HEK293 (cell line): ENCODE data around the gene PLSCR3.

ENCODE experiments used
- KLF16 ChIP-seq: fragments of 450-650 bp; formaldehyde crosslinking; IDR thresholded peaks from 2 replicates; pipeline ENCODE4 v1.5.1; 2017; ENCODE audit warnings: missing biosample characterization, missing genetic modification characterization
- MYNN ChIP-seq: fragments of 450-650 bp; formaldehyde crosslinking; IDR thresholded peaks from 2 replicates; pipeline ENCODE4 v1.5.1; 2016; ENCODE audit warnings: missing biosample characterization, missing genetic modification characterization, borderline replicate concordance
- YY2 ChIP-seq: fragments of 450-650 bp; formaldehyde crosslinking; IDR thresholded peaks from 2 replicates; pipeline ENCODE4 v1.5.1; 2016; ENCODE audit warnings: missing biosample characterization, missing genetic modification characterization
- ZBTB26 ChIP-seq: fragments of 450-650 bp; formaldehyde crosslinking; optimal IDR thresholded peaks from 2 replicates; pipeline ENCODE3; 2016; ENCODE audit warnings: missing biosample characterization, mild to moderate bottlenecking, missing genetic modification characterization
- ZBTB7A ChIP-seq: fragments of 450-650 bp; formaldehyde crosslinking; IDR thresholded peaks from 2 replicates; pipeline ENCODE4 v1.5.1; 2016; ENCODE audit warnings: low read depth, missing biosample characterization, missing genetic modification characterization
- ZNF121 ChIP-seq: fragments of 450-650 bp; formaldehyde crosslinking; IDR thresholded peaks from 2 replicates; pipeline ENCODE4 v1.5.1; 2016; ENCODE audit warnings: missing biosample characterization, missing genetic modification characterization
- ZNF239 ChIP-seq: fragments of 450-650 bp; formaldehyde crosslinking; IDR thresholded peaks from 2 replicates; pipeline ENCODE4 v1.5.1; 2016; ENCODE audit warnings: missing biosample characterization, missing genetic modification characterization
- ZNF24 ChIP-seq: fragments of 450-650 bp; formaldehyde crosslinking; IDR thresholded peaks from 2 replicates; pipeline ENCODE4 v1.5.1; 2016; ENCODE audit warnings: missing biosample characterization, missing genetic modification characterization
- ZNF311 ChIP-seq: fragments of 450-650 bp; formaldehyde crosslinking; IDR thresholded peaks from 2 replicates; pipeline ENCODE4 v1.5.1; 2017; ENCODE audit warnings: missing biosample characterization, missing genetic modification characterization, borderline replicate concordance
- ZNF37A ChIP-seq: fragments of 450-650 bp; IDR thresholded peaks from 2 replicates; pipeline ENCODE4 v1.5.1; 2018; ENCODE audit warnings: missing biosample characterization, missing genetic modification characterization
- ZNF391 ChIP-seq: fragments of 450-650 bp; formaldehyde crosslinking; IDR thresholded peaks from 2 replicates; pipeline ENCODE4 v1.5.1; 2016; ENCODE audit warnings: low read depth, missing biosample characterization, missing genetic modification characterization, borderline replicate concordance
- ZNF394 ChIP-seq: fragments of 450-650 bp; formaldehyde crosslinking; IDR thresholded peaks from 2 replicates; pipeline ENCODE4 v1.5.1; 2016; ENCODE audit warnings: missing biosample characterization, missing genetic modification characterization, mild to moderate bottlenecking, moderate library complexity, borderline replicate concordance
- ZNF426 ChIP-seq: fragments of 450-650 bp; formaldehyde crosslinking; IDR thresholded peaks from 2 replicates; pipeline ENCODE4 v1.5.1; 2017; ENCODE audit warnings: missing biosample characterization, missing genetic modification characterization, mild to moderate bottlenecking, inconsistent platforms, moderate library complexity
- ZNF501 ChIP-seq: fragments of 450-650 bp; formaldehyde crosslinking; IDR thresholded peaks from 2 replicates; pipeline ENCODE4 v1.5.1; 2016; ENCODE audit warnings: missing biosample characterization, missing genetic modification characterization
- ZNF510 ChIP-seq: fragments of 450-650 bp; formaldehyde crosslinking; IDR thresholded peaks from 2 replicates; pipeline ENCODE4 v1.5.1; 2018; ENCODE audit warnings: mild to moderate bottlenecking, missing genetic modification characterization, missing biosample characterization; ENCODE audit not compliant: insufficient replicate concordance
- ZNF544 ChIP-seq: fragments of 450-650 bp; formaldehyde crosslinking; IDR thresholded peaks from 2 replicates; pipeline ENCODE4 v1.5.0; 2017; ENCODE audit warnings: missing biosample characterization, missing genetic modification characterization
- ZNF664 ChIP-seq: fragments of 450-650 bp; formaldehyde crosslinking; IDR thresholded peaks from 2 replicates; pipeline ENCODE4 v1.5.1; 2016; ENCODE audit warnings: missing biosample characterization, missing genetic modification characterization
- ZNF677 ChIP-seq: fragments of 450-650 bp; IDR thresholded peaks from 2 replicates; pipeline ENCODE4 v1.5.0; 2018; ENCODE audit warnings: missing biosample characterization, mild to moderate bottlenecking, missing genetic modification characterization, moderate library complexity
- ZNF747 ChIP-seq: fragments of 450-650 bp; formaldehyde crosslinking; IDR thresholded peaks from 2 replicates; pipeline ENCODE4 v1.5.1; 2016; ENCODE audit warnings: missing biosample characterization, missing genetic modification characterization
- ZNF791 ChIP-seq: fragments of 450-650 bp; formaldehyde crosslinking; IDR thresholded peaks from 2 replicates; pipeline ENCODE4 v1.5.1; 2016; ENCODE audit warnings: missing biosample characterization, missing genetic modification characterization
- ZNF843 ChIP-seq: fragments of 450-650 bp; formaldehyde crosslinking; IDR thresholded peaks from 2 replicates; pipeline ENCODE4 v1.5.1; 2016; ENCODE audit warnings: missing biosample characterization, missing genetic modification characterization
- TF ChIP-seq, protein P1 (sequence below): sonication (generic); formaldehyde crosslinking; IDR thresholded peaks from 2 replicates; pipeline ENCODE4 v1.8.1; 2022; ENCODE audit warnings: mild to moderate bottlenecking, moderate library complexity, missing genetic modification reagents
- TF ChIP-seq, protein P2 (sequence below): fragments of 450-650 bp; formaldehyde crosslinking; IDR thresholded peaks from 2 replicates; pipeline ENCODE4 v1.5.0; 2017; ENCODE audit warnings: missing biosample characterization, missing genetic modification characterization, borderline replicate concordance
- TF ChIP-seq, protein P3 (sequence below): fragments of 450-650 bp; formaldehyde crosslinking; IDR thresholded peaks from 2 replicates; pipeline ENCODE4 v1.5.1; 2016; ENCODE audit warnings: missing biosample characterization, missing genetic modification characterization, borderline replicate concordance
- TF ChIP-seq, protein P4 (sequence below): fragments of 450-650 bp; formaldehyde crosslinking; IDR thresholded peaks from 2 replicates; pipeline ENCODE4 v1.5.1; 2016; ENCODE audit warnings: missing biosample characterization, missing genetic modification characterization

Gene PLSCR3

GRCh38 chr17:7356072-7356549 is 38.2 kb downstream of the PLSCR3 start (continued):
- TF ChIP-seq, protein P1, sequence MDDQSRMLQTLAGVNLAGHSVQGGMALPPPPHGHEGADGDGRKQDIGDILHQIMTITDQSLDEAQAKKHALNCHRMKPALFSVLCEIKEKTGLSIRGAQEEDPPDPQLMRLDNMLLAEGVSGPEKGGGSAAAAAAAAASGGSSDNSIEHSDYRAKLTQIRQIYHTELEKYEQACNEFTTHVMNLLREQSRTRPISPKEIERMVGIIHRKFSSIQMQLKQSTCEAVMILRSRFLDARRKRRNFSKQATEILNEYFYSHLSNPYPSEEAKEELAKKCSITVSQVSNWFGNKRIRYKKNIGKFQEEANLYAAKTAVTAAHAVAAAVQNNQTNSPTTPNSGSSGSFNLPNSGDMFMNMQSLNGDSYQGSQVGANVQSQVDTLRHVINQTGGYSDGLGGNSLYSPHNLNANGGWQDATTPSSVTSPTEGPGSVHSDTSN (CRISPR knock-in tag), result no peak
- TF ChIP-seq ZNF311, result no peak
- TF ChIP-seq ZNF677 (tag by site-specific recombination), result no peak
- no peak for TF ChIP-seq ZNF791 (tag by site-specific recombination)
- TF ChIP-seq, protein P2, sequence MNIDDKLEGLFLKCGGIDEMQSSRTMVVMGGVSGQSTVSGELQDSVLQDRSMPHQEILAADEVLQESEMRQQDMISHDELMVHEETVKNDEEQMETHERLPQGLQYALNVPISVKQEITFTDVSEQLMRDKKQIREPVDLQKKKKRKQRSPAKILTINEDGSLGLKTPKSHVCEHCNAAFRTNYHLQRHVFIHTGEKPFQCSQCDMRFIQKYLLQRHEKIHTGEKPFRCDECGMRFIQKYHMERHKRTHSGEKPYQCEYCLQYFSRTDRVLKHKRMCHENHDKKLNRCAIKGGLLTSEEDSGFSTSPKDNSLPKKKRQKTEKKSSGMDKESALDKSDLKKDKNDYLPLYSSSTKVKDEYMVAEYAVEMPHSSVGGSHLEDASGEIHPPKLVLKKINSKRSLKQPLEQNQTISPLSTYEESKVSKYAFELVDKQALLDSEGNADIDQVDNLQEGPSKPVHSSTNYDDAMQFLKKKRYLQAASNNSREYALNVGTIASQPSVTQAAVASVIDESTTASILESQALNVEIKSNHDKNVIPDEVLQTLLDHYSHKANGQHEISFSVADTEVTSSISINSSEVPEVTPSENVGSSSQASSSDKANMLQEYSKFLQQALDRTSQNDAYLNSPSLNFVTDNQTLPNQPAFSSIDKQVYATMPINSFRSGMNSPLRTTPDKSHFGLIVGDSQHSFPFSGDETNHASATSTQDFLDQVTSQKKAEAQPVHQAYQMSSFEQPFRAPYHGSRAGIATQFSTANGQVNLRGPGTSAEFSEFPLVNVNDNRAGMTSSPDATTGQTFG (tag by site-specific recombination), result no peak
- TF ChIP-seq ZNF394 (tag by site-specific recombination), result peak; percentile 35; the same call in 1 of the 2 replicates
- no peak for TF ChIP-seq ZNF664
- TF ChIP-seq ZBTB26 (tag by site-specific recombination), result peak; percentile 14
- no peak for TF ChIP-seq YY2 (tag by site-specific recombination)
- TF ChIP-seq ZNF24 (tag by site-specific recombination), result peak; percentile 53; the same call in 1 of the 2 replicates
- TF ChIP-seq, protein P3, sequence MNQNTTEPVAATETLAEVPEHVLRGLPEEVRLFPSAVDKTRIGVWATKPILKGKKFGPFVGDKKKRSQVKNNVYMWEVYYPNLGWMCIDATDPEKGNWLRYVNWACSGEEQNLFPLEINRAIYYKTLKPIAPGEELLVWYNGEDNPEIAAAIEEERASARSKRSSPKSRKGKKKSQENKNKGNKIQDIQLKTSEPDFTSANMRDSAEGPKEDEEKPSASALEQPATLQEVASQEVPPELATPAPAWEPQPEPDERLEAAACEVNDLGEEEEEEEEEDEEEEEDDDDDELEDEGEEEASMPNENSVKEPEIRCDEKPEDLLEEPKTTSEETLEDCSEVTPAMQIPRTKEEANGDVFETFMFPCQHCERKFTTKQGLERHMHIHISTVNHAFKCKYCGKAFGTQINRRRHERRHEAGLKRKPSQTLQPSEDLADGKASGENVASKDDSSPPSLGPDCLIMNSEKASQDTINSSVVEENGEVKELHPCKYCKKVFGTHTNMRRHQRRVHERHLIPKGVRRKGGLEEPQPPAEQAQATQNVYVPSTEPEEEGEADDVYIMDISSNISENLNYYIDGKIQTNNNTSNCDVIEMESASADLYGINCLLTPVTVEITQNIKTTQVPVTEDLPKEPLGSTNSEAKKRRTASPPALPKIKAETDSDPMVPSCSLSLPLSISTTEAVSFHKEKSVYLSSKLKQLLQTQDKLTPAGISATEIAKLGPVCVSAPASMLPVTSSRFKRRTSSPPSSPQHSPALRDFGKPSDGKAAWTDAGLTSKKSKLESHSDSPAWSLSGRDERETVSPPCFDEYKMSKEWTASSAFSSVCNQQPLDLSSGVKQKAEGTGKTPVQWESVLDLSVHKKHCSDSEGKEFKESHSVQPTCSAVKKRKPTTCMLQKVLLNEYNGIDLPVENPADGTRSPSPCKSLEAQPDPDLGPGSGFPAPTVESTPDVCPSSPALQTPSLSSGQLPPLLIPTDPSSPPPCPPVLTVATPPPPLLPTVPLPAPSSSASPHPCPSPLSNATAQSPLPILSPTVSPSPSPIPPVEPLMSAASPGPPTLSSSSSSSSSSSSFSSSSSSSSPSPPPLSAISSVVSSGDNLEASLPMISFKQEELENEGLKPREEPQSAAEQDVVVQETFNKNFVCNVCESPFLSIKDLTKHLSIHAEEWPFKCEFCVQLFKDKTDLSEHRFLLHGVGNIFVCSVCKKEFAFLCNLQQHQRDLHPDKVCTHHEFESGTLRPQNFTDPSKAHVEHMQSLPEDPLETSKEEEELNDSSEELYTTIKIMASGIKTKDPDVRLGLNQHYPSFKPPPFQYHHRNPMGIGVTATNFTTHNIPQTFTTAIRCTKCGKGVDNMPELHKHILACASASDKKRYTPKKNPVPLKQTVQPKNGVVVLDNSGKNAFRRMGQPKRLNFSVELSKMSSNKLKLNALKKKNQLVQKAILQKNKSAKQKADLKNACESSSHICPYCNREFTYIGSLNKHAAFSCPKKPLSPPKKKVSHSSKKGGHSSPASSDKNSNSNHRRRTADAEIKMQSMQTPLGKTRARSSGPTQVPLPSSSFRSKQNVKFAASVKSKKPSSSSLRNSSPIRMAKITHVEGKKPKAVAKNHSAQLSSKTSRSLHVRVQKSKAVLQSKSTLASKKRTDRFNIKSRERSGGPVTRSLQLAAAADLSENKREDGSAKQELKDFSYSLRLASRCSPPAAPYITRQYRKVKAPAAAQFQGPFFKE, result no peak
- peak; percentile 86 for TF ChIP-seq KLF16 (tag by site-specific recombination)
- TF ChIP-seq ZNF843 (tag by site-specific recombination), result no peak
- TF ChIP-seq ZBTB7A (tag by site-specific recombination), result no peak
- TF ChIP-seq ZNF544 (tag by site-specific recombination), result no peak
- TF ChIP-seq ZNF239 (tag by site-specific recombination), result no peak
- TF ChIP-seq ZNF426, result no peak
- TF ChIP-seq ZNF747 (tag by site-specific recombination), result no peak
- no peak for TF ChIP-seq ZNF510
- TF ChIP-seq, protein P4, sequence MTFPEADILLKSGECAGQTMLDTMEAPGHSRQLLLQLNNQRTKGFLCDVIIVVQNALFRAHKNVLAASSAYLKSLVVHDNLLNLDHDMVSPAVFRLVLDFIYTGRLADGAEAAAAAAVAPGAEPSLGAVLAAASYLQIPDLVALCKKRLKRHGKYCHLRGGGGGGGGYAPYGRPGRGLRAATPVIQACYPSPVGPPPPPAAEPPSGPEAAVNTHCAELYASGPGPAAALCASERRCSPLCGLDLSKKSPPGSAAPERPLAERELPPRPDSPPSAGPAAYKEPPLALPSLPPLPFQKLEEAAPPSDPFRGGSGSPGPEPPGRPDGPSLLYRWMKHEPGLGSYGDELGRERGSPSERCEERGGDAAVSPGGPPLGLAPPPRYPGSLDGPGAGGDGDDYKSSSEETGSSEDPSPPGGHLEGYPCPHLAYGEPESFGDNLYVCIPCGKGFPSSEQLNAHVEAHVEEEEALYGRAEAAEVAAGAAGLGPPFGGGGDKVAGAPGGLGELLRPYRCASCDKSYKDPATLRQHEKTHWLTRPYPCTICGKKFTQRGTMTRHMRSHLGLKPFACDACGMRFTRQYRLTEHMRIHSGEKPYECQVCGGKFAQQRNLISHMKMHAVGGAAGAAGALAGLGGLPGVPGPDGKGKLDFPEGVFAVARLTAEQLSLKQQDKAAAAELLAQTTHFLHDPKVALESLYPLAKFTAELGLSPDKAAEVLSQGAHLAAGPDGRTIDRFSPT (tag by site-specific recombination), result no peak
- no peak for TF ChIP-seq MYNN
- TF ChIP-seq ZNF501 (tag by site-specific recombination), result peak; percentile 55; the same call in 1 of the 2 replicates
- no peak for TF ChIP-seq ZNF37A
- no peak for TF ChIP-seq ZNF121 (tag by site-specific recombination)
- peak; percentile 77; the same call in 1 of the 2 replicates for TF ChIP-seq ZNF391 (tag by site-specific recombination)
